HL-60/S4 (cell line): ENCODE results near the gene OR10T2.
"Not testable (repeated sequence)": the region's sequence is repeated elsewhere in the genome, so short reads cannot be mapped to it uniquely, and the experiment has no call there.

Experiments
- in situ Hi-C: fragments of 300-500 bp; cut with MboI; formaldehyde crosslinking; loops from 2 replicates; pipeline ENCODE4 v1.14.3; 2022; ENCODE audit warnings: low sequenced_read_pairs

OR10T2 gene

GRCh38 chr1:158356616-158357015 lies 42.6 kb downstream of the OR10T2 start:
- in situ Hi-C loops = no loop called here

GRCh38 chr1:158355773-158356285 lies 43.4 kb downstream of the OR10T2 start:
- in situ Hi-C loops = no loop called here

- in situ Hi-C loops = no loop called here
Observed at GRCh38 chr1:158354255-158354654, 45.0 kb downstream of the OR10T2 start.

GRCh38 chr1:158353303-158354075 lies 45.8 kb downstream of the OR10T2 start, which contains the start of gene CD1E:
Gene CD1E, plus strand, starts transcription at chr1:158353894. Its CDS starts 95 bp downstream, at chr1:158353989.
- in situ Hi-C loops = no loop called here

GRCh38 chr1:158348946-158349345 lies 50.3 kb downstream of the OR10T2 start:
- in situ Hi-C loops = not testable (repeated sequence)
